IMR-90 (cell line): Measurements from ENCODE around the gene FOXP4.

Experiments used
- TF ChIP-seq, protein P1 (sequence below): conservative IDR thresholded peaks from 2 replicates; pipeline ENCODE4 v1.5.1; 2012; ENCODE audit warnings: mild to moderate bottlenecking, low read depth, low read length, improper control_type of control experiment
- TF ChIP-seq, protein P2 (sequence below): fragments of 150-350 bp; IDR thresholded peaks from 2 replicates; pipeline ENCODE4 v1.6.1; 2017; ENCODE audit warnings: mild to moderate bottlenecking, antibody characterized with exemption, low read length, low read depth

DNA sequence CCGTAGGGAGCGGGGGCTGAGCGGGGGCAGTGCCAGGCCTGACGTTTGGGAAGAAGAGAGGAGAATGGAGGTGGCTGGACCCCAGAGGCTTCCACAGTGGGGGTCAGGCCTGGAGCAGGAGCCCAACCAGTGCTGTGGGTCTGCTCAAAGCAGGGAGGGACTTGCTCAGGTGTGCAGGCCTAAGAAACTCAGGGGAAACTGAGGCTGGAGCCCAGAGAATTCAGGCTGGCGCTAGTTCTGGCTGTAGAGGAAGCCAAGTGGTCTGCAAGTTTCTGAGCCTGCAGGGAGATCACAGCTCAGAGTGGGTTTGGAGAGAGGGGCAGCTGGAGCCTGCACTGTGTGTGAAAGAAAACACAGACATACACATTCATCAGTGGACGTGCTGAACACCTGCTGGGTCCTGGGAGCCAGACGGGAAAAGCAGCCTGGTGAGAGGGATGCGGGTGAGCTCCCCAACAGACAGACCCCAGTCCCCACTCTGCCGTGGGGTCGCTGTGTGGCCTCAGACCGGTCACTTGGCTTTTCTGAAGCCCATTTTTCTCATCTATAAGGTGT is 17.7 kb upstream of the FOXP4 start:
- TF ChIP-seq, protein P1, sequence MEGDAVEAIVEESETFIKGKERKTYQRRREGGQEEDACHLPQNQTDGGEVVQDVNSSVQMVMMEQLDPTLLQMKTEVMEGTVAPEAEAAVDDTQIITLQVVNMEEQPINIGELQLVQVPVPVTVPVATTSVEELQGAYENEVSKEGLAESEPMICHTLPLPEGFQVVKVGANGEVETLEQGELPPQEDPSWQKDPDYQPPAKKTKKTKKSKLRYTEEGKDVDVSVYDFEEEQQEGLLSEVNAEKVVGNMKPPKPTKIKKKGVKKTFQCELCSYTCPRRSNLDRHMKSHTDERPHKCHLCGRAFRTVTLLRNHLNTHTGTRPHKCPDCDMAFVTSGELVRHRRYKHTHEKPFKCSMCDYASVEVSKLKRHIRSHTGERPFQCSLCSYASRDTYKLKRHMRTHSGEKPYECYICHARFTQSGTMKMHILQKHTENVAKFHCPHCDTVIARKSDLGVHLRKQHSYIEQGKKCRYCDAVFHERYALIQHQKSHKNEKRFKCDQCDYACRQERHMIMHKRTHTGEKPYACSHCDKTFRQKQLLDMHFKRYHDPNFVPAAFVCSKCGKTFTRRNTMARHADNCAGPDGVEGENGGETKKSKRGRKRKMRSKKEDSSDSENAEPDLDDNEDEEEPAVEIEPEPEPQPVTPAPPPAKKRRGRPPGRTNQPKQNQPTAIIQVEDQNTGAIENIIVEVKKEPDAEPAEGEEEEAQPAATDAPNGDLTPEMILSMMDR: no peak
- TF ChIP-seq, protein P2, sequence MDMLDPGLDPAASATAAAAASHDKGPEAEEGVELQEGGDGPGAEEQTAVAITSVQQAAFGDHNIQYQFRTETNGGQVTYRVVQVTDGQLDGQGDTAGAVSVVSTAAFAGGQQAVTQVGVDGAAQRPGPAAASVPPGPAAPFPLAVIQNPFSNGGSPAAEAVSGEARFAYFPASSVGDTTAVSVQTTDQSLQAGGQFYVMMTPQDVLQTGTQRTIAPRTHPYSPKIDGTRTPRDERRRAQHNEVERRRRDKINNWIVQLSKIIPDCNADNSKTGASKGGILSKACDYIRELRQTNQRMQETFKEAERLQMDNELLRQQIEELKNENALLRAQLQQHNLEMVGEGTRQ: no peak
